Measurements from ENCODE around the gene UBXN4.
"Not testable (repeated sequence)": the region's sequence is repeated elsewhere in the genome, so short reads cannot be mapped to it uniquely, and the experiment has no call there.

Gene UBXN4

GRCh38 chr2:135798762-135799161 lies 57.1 kb downstream of the UBXN4 start:
- H3K4me3 ChIP-seq (ENCODE audit: low read length), result no peak overlapping the region
- DNase-seq (ENCODE audit: low read depth, low spot score), result no peak

GRCh38 chr2:135799738-135800137 lies 58.1 kb downstream of the UBXN4 start:
- H3K4me3 ChIP-seq (ENCODE audit: low read length), result no peak overlapping the region
- DNase-seq (ENCODE audit: low read depth, low spot score), result no peak

- H3K4me3 ChIP-seq (ENCODE audit: low read length), result no peak overlapping the region
- no peak for DNase-seq (ENCODE audit: low read depth, low spot score)
Observed at GRCh38 chr2:135800513-135801460, 59.1 kb downstream of the UBXN4 start.

GRCh38 chr2:135802350-135802749 lies 60.7 kb downstream of the UBXN4 start:
- H3K4me3 ChIP-seq (ENCODE audit: low read length), result no peak overlapping the region
- no peak for DNase-seq (ENCODE audit: low read depth, low spot score)

- DNase-seq (ENCODE audit: low read depth, low spot score), result no peak
- no peak overlapping the region for H3K4me3 ChIP-seq (ENCODE audit: low read length)
Observed at GRCh38 chr2:135803278-135803677, 61.6 kb downstream of the UBXN4 start.

GRCh38 chr2:135807874-135808273 lies 66.2 kb downstream of the UBXN4 start:
- not testable (repeated sequence) for DNase-seq (ENCODE audit: low read depth, low spot score); H3K4me3 ChIP-seq (ENCODE audit: low read length)

GRCh38 chr2:135812907-135813511 lies 71.4 kb downstream of the UBXN4 start:
- DNase-seq (ENCODE audit: low read depth, low spot score), result no peak
- H3K4me3 ChIP-seq (ENCODE audit: low read length), result no peak overlapping the region

GRCh38 chr2:135815269-135815668 lies 73.6 kb downstream of the UBXN4 start:
- H3K4me3 ChIP-seq (ENCODE audit: low read length), result no peak overlapping the region

GRCh38 chr2:135817466-135817865 lies 75.8 kb downstream of the UBXN4 start:
- DNase-seq (ENCODE audit: low read depth, low spot score), result no peak
- H3K4me3 ChIP-seq (ENCODE audit: low read length), result no peak overlapping the region

More at GRCh38 chr2:135815269-135815668, 73.6 kb downstream of the UBXN4 start:
- DNase-seq (ENCODE audit: low read depth, low spot score), result no peak

- H3K4me3 ChIP-seq (ENCODE audit: low read length), result no peak overlapping the region
- no peak for DNase-seq (ENCODE audit: low read depth, low spot score)
Observed at GRCh38 chr2:135817951-135818350, 76.3 kb downstream of the UBXN4 start.

- DNase-seq (ENCODE audit: low read depth, low spot score), result peak; percentile 83
- H3K4me3 ChIP-seq (ENCODE audit: low read length), result no peak overlapping the region
Observed at GRCh38 chr2:135818937-135819610, 77.4 kb downstream of the UBXN4 start.

- DNase-seq (ENCODE audit: low read depth, low spot score), result peak; percentile 95
- H3K4me3 ChIP-seq (ENCODE audit: low read length), result peak overlapping the region; percentile 56
Observed at GRCh38 chr2:135820003-135820618, 78.5 kb downstream of the UBXN4 start.

- H3K4me3 ChIP-seq (ENCODE audit: low read length), result peak overlapping the region; percentile 56
- DNase-seq (ENCODE audit: low read depth, low spot score), result no peak
Observed at GRCh38 chr2:135821190-135821589, 79.5 kb downstream of the UBXN4 start.

- H3K4me3 ChIP-seq (ENCODE audit: low read length), result no peak overlapping the region; the same call in 1 of the 2 replicates
- no peak for DNase-seq (ENCODE audit: low read depth, low spot score)
Observed at GRCh38 chr2:135822855-135823254, 81.2 kb downstream of the UBXN4 start.

- peak overlapping the region; percentile 47 for H3K4me3 ChIP-seq (ENCODE audit: low read length)
- DNase-seq (ENCODE audit: low read depth, low spot score), result peak; percentile 70
Observed at GRCh38 chr2:135825131-135825530, 83.5 kb downstream of the UBXN4 start.

- peak overlapping the region; percentile 47 for H3K4me3 ChIP-seq (ENCODE audit: low read length)
- DNase-seq (ENCODE audit: low read depth, low spot score), result peak; percentile 86
Observed at GRCh38 chr2:135825550-135826176, 84.0 kb downstream of the UBXN4 start.

- H3K4me3 ChIP-seq (ENCODE audit: low read length), result no peak overlapping the region
- no peak for DNase-seq (ENCODE audit: low read depth, low spot score)
Observed at GRCh38 chr2:135826544-135826943, 84.9 kb downstream of the UBXN4 start.

- no peak for DNase-seq (ENCODE audit: low read depth, low spot score)
- no peak overlapping the region for H3K4me3 ChIP-seq (ENCODE audit: low read length)
Observed at GRCh38 chr2:135829378-135830135, 87.9 kb downstream of the UBXN4 start.
